Liver (tissue), 9 donors: ENCODE measurements around the gene TTC39C. TPM values are rescaled to one million over a fixed set of nuclear protein-coding genes. Genes with fewer than 3 reads are reported as not detected.

Experiments used
- DNase-seq: peaks from one replicate; pipeline ENCODE4 v3.0.0-alpha.2; 2017; ENCODE audit warnings: low spot score
- H3K27ac ChIP-seq, 2 donors: one replicate each; pipeline ENCODE4 v1.7.0; 2013; ENCODE audit warnings: inconsistent platforms in 2 of 2, low read length in 2 of 2, control low read depth in 1 of 2, low read depth in 1 of 2, mild to moderate bottlenecking in 1 of 2
- H3K27me3 ChIP-seq, 4 donors: one replicate each; pipeline versions ENCODE4 v1.6.1 to v1.7.0; 2013; ENCODE audit warnings: low read length in 3 of 4, inconsistent platforms in 1 of 4, mild to moderate bottlenecking in 1 of 4, moderate library complexity in 1 of 4; ENCODE audit not compliant: control insufficient read depth in 4 of 4, insufficient read depth in 4 of 4
- H3K36me3 ChIP-seq, 4 donors: one replicate each; pipeline versions ENCODE4 v1.6.1 to v1.7.0; 2013; ENCODE audit warnings: low read length in 3 of 4, mild to moderate bottlenecking in 3 of 4, low read depth in 1 of 4, moderate library complexity in 1 of 4; ENCODE audit not compliant: control insufficient read depth in 4 of 4, insufficient read depth in 3 of 4
- H3K4me1 ChIP-seq, 4 donors: one replicate each; pipeline versions ENCODE4 v1.6.1 to v1.7.0; 2013; ENCODE audit warnings: low read length in 3 of 4, mild to moderate bottlenecking in 3 of 4, moderate library complexity in 1 of 4; ENCODE audit not compliant: control insufficient read depth in 4 of 4, insufficient read depth in 4 of 4
- H3K4me3 ChIP-seq, 3 donors: one replicate each; pipeline versions ENCODE4 v1.6.1 to v1.7.0; 2013; ENCODE audit warnings: low read length in 3 of 3, control low read depth in 1 of 3, low read depth in 1 of 3, mild to moderate bottlenecking in 1 of 3
- H3K9ac ChIP-seq, 2 donors: one replicate each; pipeline ENCODE4 v1.7.0; 2013; ENCODE audit warnings: low read length in 2 of 2, mild to moderate bottlenecking in 2 of 2, moderate library complexity in 2 of 2, control low read depth in 1 of 2, low read depth in 1 of 2
- H3K9me3 ChIP-seq, 4 donors: one replicate each; pipeline versions ENCODE4 v1.6.1 to v1.7.0; 2013; ENCODE audit warnings: low read length in 3 of 4; ENCODE audit not compliant: control insufficient read depth in 4 of 4
- FOXA1 ChIP-seq: IDR thresholded peaks from 2 replicates; pipeline ENCODE4 v1.6.1; 2016; ENCODE audit warnings: antibody characterized with exemption
- FOXA2 ChIP-seq: IDR thresholded peaks from 2 replicates; pipeline ENCODE4 v1.6.1; 2016; ENCODE audit warnings: antibody characterized with exemption
- GABPA ChIP-seq, 2 donors: IDR thresholded peaks in 1 of 2; conservative IDR thresholded peaks in 1 of 2; 2 replicates each; pipeline ENCODE4 v1.6.1; 2016; ENCODE audit warnings: antibody characterized with exemption in 2 of 2, mild to moderate bottlenecking in 1 of 2, moderate library complexity in 1 of 2
- HNF4A ChIP-seq, 2 donors: conservative IDR thresholded peaks; 2 replicates each; pipeline ENCODE4 v1.6.1; 2016; ENCODE audit warnings: antibody characterized with exemption in 2 of 2, mild to moderate bottlenecking in 2 of 2
- HNF4G ChIP-seq: IDR thresholded peaks from 2 replicates; pipeline ENCODE4 v1.6.1; 2016; ENCODE audit warnings: antibody characterized with exemption
- JUND ChIP-seq, 2 donors: IDR thresholded peaks; 2 replicates each; pipeline ENCODE4 v1.6.1; 2016; ENCODE audit warnings: antibody characterized with exemption in 2 of 2
- NR2F2 ChIP-seq: IDR thresholded peaks from 2 replicates; pipeline ENCODE4 v1.6.1; 2016; ENCODE audit warnings: antibody characterized with exemption
- RAD21 ChIP-seq, 2 donors: IDR thresholded peaks; 2 replicates each; pipeline ENCODE4 v1.6.1; 2016; ENCODE audit warnings: antibody characterized with exemption in 2 of 2, mild to moderate bottlenecking in 2 of 2
- RXRA ChIP-seq, 2 donors: IDR thresholded peaks; 2 replicates each; pipeline ENCODE4 v1.6.1; 2017 to 2018; ENCODE audit warnings: antibody characterized with exemption in 2 of 2, mild to moderate bottlenecking in 1 of 2
- TAF1 ChIP-seq: conservative IDR thresholded peaks from 2 replicates; pipeline ENCODE4 v1.6.1; 2016; ENCODE audit warnings: antibody characterized with exemption, mild to moderate bottlenecking
- YY1 ChIP-seq: IDR thresholded peaks from 2 replicates; pipeline ENCODE4 v1.6.1; 2016; ENCODE audit warnings: antibody characterized with exemption, mild to moderate bottlenecking
- WGBS: extraction: QIAGEN DNeasy Blood & Tissue Kit; methylation state at CpG from one replicate; pipeline ENCODE4 v1.1.7; 2013; 5-methylcytosine and 5-hydroxymethylcytosine counted together
- polyA plus RNA-seq, 2 donors: library from polyadenylated mRNA; stranded (reverse) in 1 of 2; unstranded in 1 of 2; fragments of 200-250 nt in 1 of 2; fragments of >200 nt in 1 of 2; fragmentation: Nextera tagmentation in 1 of 2; extraction: Ambion mirVana in 1 of 2; gene quantifications; one replicate each; pipeline versions ENCODE4 v1.2.1 to v1.2.3, GENCODE V29; 2013 to 2015
- total RNA-seq, 2 donors: library from RNA; depleted of rRNA; stranded (reverse); fragments of >200 nt; gene quantifications; one replicate each; pipeline ENCODE4 v1.2.3, GENCODE V29; 2014
- TF ChIP-seq, protein P1 (sequence below): fragments of 150-350 bp; IDR thresholded peaks from 2 replicates; pipeline ENCODE4 v1.5.1; 2017; ENCODE audit warnings: improper control_type of control experiment, low read depth, low read length; ENCODE audit not compliant: missing input control
- TF ChIP-seq, protein P2 (sequence below): IDR thresholded peaks from 2 replicates; pipeline ENCODE4 v1.6.1; 2016; ENCODE audit warnings: antibody characterized with exemption
- TF ChIP-seq, protein P3 (sequence below): IDR thresholded peaks from 2 replicates; pipeline ENCODE4 v1.6.1; 2016; ENCODE audit warnings: antibody characterized with exemption, mild to moderate bottlenecking
- TF ChIP-seq, protein P4 (sequence below): IDR thresholded peaks from 2 replicates; pipeline ENCODE4 v1.6.1; 2016; ENCODE audit warnings: antibody characterized with exemption
- donor health status: healthy.
- donor health status: healthy.
- donor health status: healthy.
- donor health status: healthy.
- donor health status: healthy.

TTC39C gene
- total and polyA plus RNA-seq, 4 donors, result 22.8 to 55.1 (median 38.6) TPM

DNA sequence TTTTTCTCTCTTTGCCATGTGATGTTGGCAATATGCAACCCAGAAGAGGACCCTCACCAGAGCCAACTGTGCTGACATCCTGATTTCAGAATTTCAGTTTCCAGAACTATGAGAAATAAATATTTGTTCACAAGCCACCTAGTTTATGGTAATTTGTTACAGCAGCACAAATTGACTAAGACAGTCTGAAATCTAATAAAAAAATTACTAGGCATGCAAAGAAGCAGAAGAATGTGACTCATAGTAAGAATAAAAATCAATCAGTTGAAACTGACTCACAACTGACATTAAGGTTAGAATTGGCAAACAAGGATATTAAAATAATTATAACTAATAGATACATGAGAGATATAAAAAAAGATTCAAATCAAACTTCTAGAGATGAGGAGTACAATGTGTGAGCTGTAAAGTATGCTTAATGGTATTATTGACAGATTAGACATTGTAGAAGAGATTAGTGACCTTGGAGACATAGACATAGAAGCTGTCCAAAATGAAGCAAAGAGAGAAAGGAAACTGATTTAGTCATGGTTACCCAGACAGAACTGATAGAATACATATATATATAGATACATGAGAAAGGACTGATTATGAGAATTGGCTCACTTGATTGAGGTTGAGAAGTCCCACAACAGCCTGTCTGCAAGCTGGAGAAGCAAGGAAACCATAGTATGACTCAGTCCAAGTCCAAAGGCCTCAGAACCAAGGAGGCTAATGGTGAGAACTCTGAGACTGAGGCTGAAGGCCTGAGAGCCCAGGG lies 27.8 kb upstream of the TTC39C start:
- no peak for DNase-seq
- no peak overlapping the region for H3K9ac ChIP-seq
- no peaks in the 10 kb centered on the region for H3K36me3 ChIP-seq
- H3K9me3 ChIP-seq, result no peaks in the 10 kb centered on the region
- H3K27me3 ChIP-seq, result no peaks in the 10 kb centered on the region
- H3K4me1 ChIP-seq, result peaks cover 0 to 7% (median 2%) of the 10 kb centered on the region in 4 donors
- no peak overlapping the region for H3K4me3 ChIP-seq
- H3K27ac ChIP-seq, result no peak overlapping the region
- TF ChIP-seq, protein P1, sequence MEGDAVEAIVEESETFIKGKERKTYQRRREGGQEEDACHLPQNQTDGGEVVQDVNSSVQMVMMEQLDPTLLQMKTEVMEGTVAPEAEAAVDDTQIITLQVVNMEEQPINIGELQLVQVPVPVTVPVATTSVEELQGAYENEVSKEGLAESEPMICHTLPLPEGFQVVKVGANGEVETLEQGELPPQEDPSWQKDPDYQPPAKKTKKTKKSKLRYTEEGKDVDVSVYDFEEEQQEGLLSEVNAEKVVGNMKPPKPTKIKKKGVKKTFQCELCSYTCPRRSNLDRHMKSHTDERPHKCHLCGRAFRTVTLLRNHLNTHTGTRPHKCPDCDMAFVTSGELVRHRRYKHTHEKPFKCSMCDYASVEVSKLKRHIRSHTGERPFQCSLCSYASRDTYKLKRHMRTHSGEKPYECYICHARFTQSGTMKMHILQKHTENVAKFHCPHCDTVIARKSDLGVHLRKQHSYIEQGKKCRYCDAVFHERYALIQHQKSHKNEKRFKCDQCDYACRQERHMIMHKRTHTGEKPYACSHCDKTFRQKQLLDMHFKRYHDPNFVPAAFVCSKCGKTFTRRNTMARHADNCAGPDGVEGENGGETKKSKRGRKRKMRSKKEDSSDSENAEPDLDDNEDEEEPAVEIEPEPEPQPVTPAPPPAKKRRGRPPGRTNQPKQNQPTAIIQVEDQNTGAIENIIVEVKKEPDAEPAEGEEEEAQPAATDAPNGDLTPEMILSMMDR, result no peak
- TF ChIP-seq NR2F2, result no peak
- TF ChIP-seq, protein P2, sequence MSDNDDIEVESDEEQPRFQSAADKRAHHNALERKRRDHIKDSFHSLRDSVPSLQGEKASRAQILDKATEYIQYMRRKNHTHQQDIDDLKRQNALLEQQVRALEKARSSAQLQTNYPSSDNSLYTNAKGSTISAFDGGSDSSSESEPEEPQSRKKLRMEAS, result no peak
- TF ChIP-seq JUND (IDR thresholded peaks at IDR 0.05), result no peak
- TF ChIP-seq, protein P3, sequence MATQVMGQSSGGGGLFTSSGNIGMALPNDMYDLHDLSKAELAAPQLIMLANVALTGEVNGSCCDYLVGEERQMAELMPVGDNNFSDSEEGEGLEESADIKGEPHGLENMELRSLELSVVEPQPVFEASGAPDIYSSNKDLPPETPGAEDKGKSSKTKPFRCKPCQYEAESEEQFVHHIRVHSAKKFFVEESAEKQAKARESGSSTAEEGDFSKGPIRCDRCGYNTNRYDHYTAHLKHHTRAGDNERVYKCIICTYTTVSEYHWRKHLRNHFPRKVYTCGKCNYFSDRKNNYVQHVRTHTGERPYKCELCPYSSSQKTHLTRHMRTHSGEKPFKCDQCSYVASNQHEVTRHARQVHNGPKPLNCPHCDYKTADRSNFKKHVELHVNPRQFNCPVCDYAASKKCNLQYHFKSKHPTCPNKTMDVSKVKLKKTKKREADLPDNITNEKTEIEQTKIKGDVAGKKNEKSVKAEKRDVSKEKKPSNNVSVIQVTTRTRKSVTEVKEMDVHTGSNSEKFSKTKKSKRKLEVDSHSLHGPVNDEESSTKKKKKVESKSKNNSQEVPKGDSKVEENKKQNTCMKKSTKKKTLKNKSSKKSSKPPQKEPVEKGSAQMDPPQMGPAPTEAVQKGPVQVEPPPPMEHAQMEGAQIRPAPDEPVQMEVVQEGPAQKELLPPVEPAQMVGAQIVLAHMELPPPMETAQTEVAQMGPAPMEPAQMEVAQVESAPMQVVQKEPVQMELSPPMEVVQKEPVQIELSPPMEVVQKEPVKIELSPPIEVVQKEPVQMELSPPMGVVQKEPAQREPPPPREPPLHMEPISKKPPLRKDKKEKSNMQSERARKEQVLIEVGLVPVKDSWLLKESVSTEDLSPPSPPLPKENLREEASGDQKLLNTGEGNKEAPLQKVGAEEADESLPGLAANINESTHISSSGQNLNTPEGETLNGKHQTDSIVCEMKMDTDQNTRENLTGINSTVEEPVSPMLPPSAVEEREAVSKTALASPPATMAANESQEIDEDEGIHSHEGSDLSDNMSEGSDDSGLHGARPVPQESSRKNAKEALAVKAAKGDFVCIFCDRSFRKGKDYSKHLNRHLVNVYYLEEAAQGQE, result no peak
- no peak for TF ChIP-seq FOXA1
- no peak for TF ChIP-seq RXRA (IDR thresholded peaks at IDR 0.05)
- no peak for TF ChIP-seq TAF1
- TF ChIP-seq HNF4A (conservative IDR thresholded peaks at IDR 0.05), result no peak
- no peak for TF ChIP-seq FOXA2
- TF ChIP-seq, protein P4, sequence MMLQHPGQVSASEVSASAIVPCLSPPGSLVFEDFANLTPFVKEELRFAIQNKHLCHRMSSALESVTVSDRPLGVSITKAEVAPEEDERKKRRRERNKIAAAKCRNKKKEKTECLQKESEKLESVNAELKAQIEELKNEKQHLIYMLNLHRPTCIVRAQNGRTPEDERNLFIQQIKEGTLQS, result no peak
- no peak for TF ChIP-seq YY1
- TF ChIP-seq RAD21 (IDR thresholded peaks at IDR 0.05), result no peak
- no peak for TF ChIP-seq GABPA (IDR thresholded peaks at IDR 0.05 in 1 of 2, conservative IDR thresholded peaks at IDR 0.05 in 1 of 2)
- TF ChIP-seq HNF4G, result no peak

DNA sequence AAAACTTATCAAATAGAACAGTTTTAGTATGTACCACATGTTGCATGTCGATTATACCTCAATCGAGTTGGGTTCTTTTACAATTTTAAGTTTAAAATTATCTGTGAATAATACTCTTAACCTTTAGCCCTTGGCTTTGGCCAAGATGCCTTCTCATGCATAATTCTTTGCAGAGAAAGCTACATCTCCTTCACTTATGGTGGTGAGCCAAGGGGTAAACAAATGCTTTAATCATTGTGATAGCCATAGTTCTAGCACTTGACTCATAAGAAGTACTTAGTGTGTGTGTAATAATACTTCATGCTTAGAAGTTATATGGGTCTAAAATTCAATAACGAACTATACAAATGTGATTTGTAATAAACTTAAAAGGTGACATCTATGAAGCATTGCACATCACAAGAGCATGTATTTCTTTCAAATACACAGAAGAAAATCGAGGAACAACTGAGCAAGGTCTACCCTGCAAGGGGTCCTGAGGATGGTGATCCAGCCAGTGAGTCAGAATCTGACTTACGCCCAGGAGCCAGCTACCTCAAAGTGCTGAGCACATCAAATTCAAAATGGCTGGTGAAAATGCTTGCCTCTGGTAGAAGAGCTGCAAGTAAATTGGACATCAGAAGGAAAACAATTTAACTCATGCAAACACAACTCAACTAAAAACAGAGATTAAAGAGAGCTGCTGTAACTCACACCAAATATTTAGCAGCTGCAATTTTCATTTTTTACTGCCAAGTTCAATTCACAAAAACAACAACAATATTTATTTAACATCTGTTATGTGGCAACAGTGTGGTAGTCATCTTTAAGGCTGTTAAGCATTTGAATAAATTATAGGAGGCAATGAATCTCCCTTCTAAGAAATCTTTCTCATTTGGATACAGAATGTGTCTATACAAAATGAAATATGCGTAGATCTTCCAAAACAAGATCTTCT lies 23.8 kb upstream of the TTC39C start:
- 88% methylated on average over 6 of the region's 6 CpGs for WGBS
- no peak for TF ChIP-seq NR2F2
- Histone ChIP-seq H3K27me3 (no peaks in the 10 kb centered on the region), H3K9ac (no peak overlapping the region), H3K4me3 (no peak overlapping the region), H3K36me3 (no peaks in the 10 kb centered on the region), H3K9me3 (no peaks in the 10 kb centered on the region), H3K4me1 (peaks cover 0 to 10% (median 4%) of the 10 kb centered on the region in 4 donors), H3K27ac (no peak overlapping the region)
- no peak for DNase-seq
